Occipital lobe (tissue), 2 donors: ENCODE measurements around the gene SSBP2. TPM values are rescaled to one million over a fixed set of nuclear protein-coding genes. Genes with fewer than 3 reads are reported as not detected.
"Not testable (repeated sequence)": the region's sequence is repeated elsewhere in the genome, so short reads cannot be mapped to it uniquely, and the experiment has no call there.

Source experiments
- DNase-seq: peaks from one replicate; lab custom pipeline; 2025; lab: John Stamatoyannopoulos, UW
- total RNA-seq: library from RNA; depleted of rRNA; stranded (reverse); fragments of >200 nt; gene quantifications from one replicate; pipeline ENCODE4 v1.2.3, GENCODE V29; 2014

Gene SSBP2
- total RNA-seq, 1 donor from 2014 or later, result 372 TPM

GRCh38 chr5:81533629-81534405 is 217.1 kb downstream of the SSBP2 start:
- DNase-seq, result no peak

GRCh38 chr5:81530919-81531318 is 220.0 kb downstream of the SSBP2 start:
- no peak for DNase-seq

GRCh38 chr5:81525690-81526089 is 225.2 kb downstream of the SSBP2 start:
- no peak for DNase-seq

GRCh38 chr5:81524015-81524414 is 226.9 kb downstream of the SSBP2 start:
- no peak for DNase-seq

- DNase-seq, result no peak
Measured at GRCh38 chr5:81522571-81522970, 228.3 kb downstream of the SSBP2 start.

- DNase-seq, result no peak
Measured at GRCh38 chr5:81520769-81521168, 230.1 kb downstream of the SSBP2 start.

- no peak for DNase-seq
Measured at GRCh38 chr5:81519217-81519905, 231.5 kb downstream of the SSBP2 start.

GRCh38 chr5:81517462-81517861 is 233.4 kb downstream of the SSBP2 start:
- no peak for DNase-seq

GRCh38 chr5:81516091-81516490 is 234.8 kb downstream of the SSBP2 start:
- no peak for DNase-seq

GRCh38 chr5:81513982-81514381 is 236.9 kb downstream of the SSBP2 start:
- DNase-seq, result no peak

- DNase-seq, result no peak
Measured at GRCh38 chr5:81513473-81513872, 237.4 kb downstream of the SSBP2 start.

GRCh38 chr5:81506900-81507588 is 243.9 kb downstream of the SSBP2 start:
- peak; percentile 24 for DNase-seq

GRCh38 chr5:81506378-81506777 is 244.5 kb downstream of the SSBP2 start:
- DNase-seq, result no peak

GRCh38 chr5:81505672-81506071 is 245.2 kb downstream of the SSBP2 start:
- DNase-seq, result no peak

- not testable (repeated sequence) for DNase-seq
Measured at GRCh38 chr5:81503602-81504001, 247.3 kb downstream of the SSBP2 start.

GRCh38 chr5:81495286-81495685 is 255.6 kb downstream of the SSBP2 start:
- DNase-seq, result no peak

- DNase-seq, result no peak
Measured at GRCh38 chr5:81488862-81489261, 262.0 kb downstream of the SSBP2 start.

- DNase-seq, result no peak
Measured at GRCh38 chr5:81486711-81487110, 264.2 kb downstream of the SSBP2 start.

- DNase-seq, result no peak
Measured at GRCh38 chr5:81482595-81482994, 268.3 kb downstream of the SSBP2 start.

GRCh38 chr5:81473395-81473794 is 277.5 kb downstream of the SSBP2 start:
- DNase-seq, result not testable (repeated sequence)

GRCh38 chr5:81469676-81470075 is 281.2 kb downstream of the SSBP2 start:
- DNase-seq, result no peak

- DNase-seq, result no peak
Measured at GRCh38 chr5:81450940-81451339, 300.0 kb downstream of the SSBP2 start.
